Measurements from ENCODE around the gene NIPSNAP2. TPM values are rescaled to one million over a fixed set of nuclear protein-coding genes. Genes with fewer than 3 reads are reported as not detected.
"Not testable (repeated sequence)": the region's sequence is repeated elsewhere in the genome, so short reads cannot be mapped to it uniquely, and the experiment has no call there.

The NIPSNAP2 gene
- total RNA-seq, 4 donors from 2014 or later: 11.0 to 55.5 (median 34.6) TPM

- no peaks in the 10 kb centered on the region for H3K4me1 ChIP-seq
- DNase-seq: no peak
- intact Hi-C loops (cut with DNase I): no loop called here
- 86 to 87% methylated on average over 3 of the region's 9 CpGs for WGBS, 2 donors
- TF ChIP-seq CTCF (IDR thresholded peaks at IDR 0.05) (no peak), POLR2A (IDR thresholded peaks at IDR 0.05) (no peak)
- H3K4me3 ChIP-seq: no peak overlapping the region
- H3K9me3 ChIP-seq: no peaks in the 10 kb centered on the region
- peaks cover 0 to 70% (median 0%) of the 10 kb centered on the region in 3 donors for H3K36me3 ChIP-seq
- H3K27me3 ChIP-seq: no peaks in the 10 kb centered on the region
- H3K27ac ChIP-seq: no peak overlapping the region
These were observed 55.1 kb downstream of the NIPSNAP2 start for GRCh38 chr7:56019501-56019900.

- no peak overlapping the region for H3K27ac ChIP-seq
- intact Hi-C loops (cut with DNase I): no loop called here
- DNase-seq: no peak
- no peaks in the 10 kb centered on the region for H3K27me3 ChIP-seq
- H3K9me3 ChIP-seq: no peaks in the 10 kb centered on the region
- no peak overlapping the region for H3K4me3 ChIP-seq
- peaks cover 0 to 46% (median 0%) of the 10 kb centered on the region in 3 donors for H3K36me3 ChIP-seq
- TF ChIP-seq POLR2A (IDR thresholded peaks at IDR 0.05) (no peak), CTCF (IDR thresholded peaks at IDR 0.05) (no peak)
- H3K4me1 ChIP-seq: peaks cover 0 to 10% (median 0%) of the 10 kb centered on the region in 3 donors
These were observed 59.1 kb downstream of the NIPSNAP2 start for GRCh38 chr7:56023500-56023899.

- DNase-seq: no peak
- Histone ChIP-seq H3K36me3 (peaks cover 0 to 46% (median 0%) of the 10 kb centered on the region in 3 donors), H3K27me3 (no peaks in the 10 kb centered on the region), H3K4me3 (no peak overlapping the region), H3K27ac (no peak overlapping the region), H3K4me1 (peaks cover 0 to 10% (median 0%) of the 10 kb centered on the region in 3 donors), H3K9me3 (no peaks in the 10 kb centered on the region)
- TF ChIP-seq POLR2A (IDR thresholded peaks at IDR 0.05) (no peak), CTCF (IDR thresholded peaks at IDR 0.05) (no peak)
- intact Hi-C loops (cut with DNase I): no loop called here
- 29 to 94% methylated on average over 2 of the region's 2 CpGs for WGBS, 2 donors
These were observed 62.2 kb downstream of the NIPSNAP2 start for GRCh38 chr7:56026538-56026937.

- H3K4me1 ChIP-seq: peaks cover 0 to 23% (median 3%) of the 10 kb centered on the region in 3 donors
- peaks cover 0 to 33% (median 0%) of the 10 kb centered on the region in 3 donors for H3K36me3 ChIP-seq
- no peak for DNase-seq
- H3K27me3 ChIP-seq: no peaks in the 10 kb centered on the region
- no peaks in the 10 kb centered on the region for H3K9me3 ChIP-seq
- intact Hi-C loops (cut with DNase I): no loop called here
- H3K4me3 ChIP-seq: no peak overlapping the region
- no peak overlapping the region for H3K27ac ChIP-seq
- no peak for TF ChIP-seq POLR2A (IDR thresholded peaks at IDR 0.05)
- TF ChIP-seq CTCF (IDR thresholded peaks at IDR 0.05): no peak
- 68 to 73% methylated on average over 7 to 9 of the region's 9 CpGs for WGBS, 2 donors
These were observed 64.7 kb downstream of the NIPSNAP2 start for GRCh38 chr7:56028942-56029630.

- no peak for TF ChIP-seq POLR2A (IDR thresholded peaks at IDR 0.05)
- 93 to 96% methylated on average over 4 to 8 of the region's 8 CpGs for WGBS, 2 donors
- intact Hi-C loops (cut with DNase I): no loop called here
- Histone ChIP-seq H3K27me3 (no peaks in the 10 kb centered on the region), H3K36me3 (peaks cover 0 to 33% (median 0%) of the 10 kb centered on the region in 3 donors), H3K27ac (no peak overlapping the region), H3K4me1 (peaks cover 0 to 27% (median 3%) of the 10 kb centered on the region in 3 donors), H3K9me3 (no peaks in the 10 kb centered on the region), H3K4me3 (no peak overlapping the region)
- no peak for DNase-seq
These were observed 66.0 kb downstream of the NIPSNAP2 start for GRCh38 chr7:56030340-56030739.

GRCh38 chr7:56031556-56031955 lies 67.2 kb downstream of the NIPSNAP2 start:
- H3K27me3 ChIP-seq; intact Hi-C loops (cut with DNase I); H3K4me3 ChIP-seq; H3K9me3 ChIP-seq; H3K27ac ChIP-seq; DNase-seq: not testable (repeated sequence)
- WGBS, 2 donors: 76 to 79% methylated on average over 6 to 8 of the region's 8 CpGs
- H3K4me1 ChIP-seq: peaks cover 0 to 25% (median 3%) of the 10 kb centered on the region in 3 donors
- peaks cover 0 to 33% (median 0%) of the 10 kb centered on the region in 3 donors for H3K36me3 ChIP-seq

GRCh38 chr7:56032578-56032977 lies 68.2 kb downstream of the NIPSNAP2 start:
- DNase-seq; H3K4me3 ChIP-seq; H3K27ac ChIP-seq; intact Hi-C loops (cut with DNase I); H3K9me3 ChIP-seq; H3K27me3 ChIP-seq: not testable (repeated sequence)
- Histone ChIP-seq H3K4me1 (peaks cover 0 to 17% (median 3%) of the 10 kb centered on the region in 3 donors), H3K36me3 (peaks cover 0 to 33% (median 0%) of the 10 kb centered on the region in 3 donors)
- 93 to 95% methylated on average over 7 of the region's 7 CpGs for WGBS, 2 donors

Measured in esophagus squamous epithelium (tissue), 5 donors.